ENCODE data around the gene CAMTA1. TPM values are rescaled to one million over a fixed set of nuclear protein-coding genes. Genes with fewer than 3 reads are reported as not detected.

The CAMTA1 gene
- total and polyA plus RNA-seq, 4 donors: 48.1 to 140 (median 52.3) TPM

DNA sequence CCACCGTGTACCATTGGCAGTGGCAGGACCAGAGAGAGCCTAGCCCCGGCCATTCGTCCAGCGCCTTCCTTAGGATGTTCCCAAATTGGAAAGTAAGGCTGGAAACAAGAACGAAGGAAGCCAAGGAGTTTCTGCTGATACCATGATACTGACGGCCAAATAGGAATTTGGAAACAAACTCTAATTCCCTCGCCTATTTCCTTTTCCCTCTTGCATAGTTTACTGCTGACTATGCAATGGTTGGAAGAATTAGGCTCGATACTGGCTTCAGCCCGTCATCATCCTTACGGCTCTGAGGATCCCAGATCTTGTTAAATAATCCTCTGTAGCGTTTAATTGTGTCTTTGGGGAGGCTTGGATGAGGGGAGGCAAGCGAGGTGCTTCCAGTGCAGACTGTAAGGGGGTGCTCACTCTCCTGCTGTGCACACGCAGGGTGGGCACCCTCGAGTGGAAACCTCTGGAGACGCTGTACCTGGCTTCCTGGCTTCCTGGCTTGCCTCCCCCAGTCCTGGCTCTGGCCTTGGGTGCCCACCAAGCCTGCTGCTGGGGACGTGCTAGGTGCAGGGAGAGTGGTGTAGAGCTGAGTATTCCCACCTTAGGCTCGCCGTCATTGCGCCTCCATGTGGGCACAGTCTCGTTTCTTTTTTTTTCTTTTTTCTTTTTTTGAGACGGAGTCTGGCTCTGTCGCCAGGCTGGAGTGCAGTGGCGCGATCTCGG, 27.4 kb upstream of the CAMTA1 start:
- Histone ChIP-seq H3K9ac (ENCODE audit: insufficient read depth in 1 of 2, low read length in 2 of 2) (no peak overlapping the region), H3K27ac (ENCODE audit: low read depth in 1 of 2, low read length in 1 of 2) (no peak overlapping the region), H3K4me3 (no peak overlapping the region), H3K9me3 (ENCODE audit: control insufficient read depth in 4 of 4, insufficient read depth in 3 of 4, low read length in 3 of 4) (no peaks in the 10 kb centered on the region), H3K4me1 (ENCODE audit: control insufficient read depth in 5 of 5, insufficient read depth in 5 of 5, low read length in 5 of 5) (peaks cover 0 to 2% (median 0%) of the 10 kb centered on the region in 5 donors), H3K36me3 (ENCODE audit: control insufficient read depth in 4 of 4, insufficient read depth in 4 of 4, low read length in 4 of 4) (no peaks in the 10 kb centered on the region), H3K27me3 (ENCODE audit: control insufficient read depth in 3 of 3, insufficient read depth in 3 of 3, low read length in 2 of 3) (peaks cover 0 to 7% (median 6%) of the 10 kb centered on the region in 3 donors)
- DNase-seq: no peak
- TF ChIP-seq, protein P1, sequence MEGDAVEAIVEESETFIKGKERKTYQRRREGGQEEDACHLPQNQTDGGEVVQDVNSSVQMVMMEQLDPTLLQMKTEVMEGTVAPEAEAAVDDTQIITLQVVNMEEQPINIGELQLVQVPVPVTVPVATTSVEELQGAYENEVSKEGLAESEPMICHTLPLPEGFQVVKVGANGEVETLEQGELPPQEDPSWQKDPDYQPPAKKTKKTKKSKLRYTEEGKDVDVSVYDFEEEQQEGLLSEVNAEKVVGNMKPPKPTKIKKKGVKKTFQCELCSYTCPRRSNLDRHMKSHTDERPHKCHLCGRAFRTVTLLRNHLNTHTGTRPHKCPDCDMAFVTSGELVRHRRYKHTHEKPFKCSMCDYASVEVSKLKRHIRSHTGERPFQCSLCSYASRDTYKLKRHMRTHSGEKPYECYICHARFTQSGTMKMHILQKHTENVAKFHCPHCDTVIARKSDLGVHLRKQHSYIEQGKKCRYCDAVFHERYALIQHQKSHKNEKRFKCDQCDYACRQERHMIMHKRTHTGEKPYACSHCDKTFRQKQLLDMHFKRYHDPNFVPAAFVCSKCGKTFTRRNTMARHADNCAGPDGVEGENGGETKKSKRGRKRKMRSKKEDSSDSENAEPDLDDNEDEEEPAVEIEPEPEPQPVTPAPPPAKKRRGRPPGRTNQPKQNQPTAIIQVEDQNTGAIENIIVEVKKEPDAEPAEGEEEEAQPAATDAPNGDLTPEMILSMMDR (IDR thresholded peaks at IDR 0.05; ENCODE audit: control extremely low read depth, extremely low read depth): no peak
- ATAC-seq (ENCODE audit: insufficient read depth, low FRiP score): no peak
- 72 to 85% methylated on average over 25 of the region's 25 CpGs for WGBS, 2 donors

DNA sequence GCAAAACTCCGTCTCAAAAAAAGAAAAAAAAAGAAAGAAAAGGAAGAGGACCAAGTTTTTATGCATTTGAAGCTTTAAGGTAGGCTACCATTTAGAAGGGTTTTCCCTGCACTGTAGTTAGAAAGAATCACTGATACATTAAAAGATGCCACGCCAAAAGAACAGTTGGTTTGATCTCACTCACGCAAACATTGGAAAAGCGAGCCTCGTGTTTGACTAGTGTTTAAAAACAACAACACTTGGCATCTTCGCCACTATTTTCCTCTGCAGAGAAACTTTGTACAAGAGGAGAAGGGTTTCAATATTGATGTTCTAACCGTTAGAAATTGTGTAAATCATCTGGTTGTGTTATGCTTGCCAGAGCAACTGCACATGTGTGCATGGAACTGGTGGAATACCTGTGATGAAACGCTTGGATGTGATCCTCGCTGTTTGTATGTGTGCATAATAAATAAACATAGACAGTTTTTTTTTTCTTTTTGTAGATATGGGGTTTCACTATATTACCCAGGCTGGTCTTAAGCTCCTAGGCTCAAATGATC, 24.0 kb upstream of the CAMTA1 start:
- Histone ChIP-seq H3K9me3 (ENCODE audit: control insufficient read depth in 4 of 4, insufficient read depth in 3 of 4, low read length in 3 of 4) (no peaks in the 10 kb centered on the region), H3K27me3 (ENCODE audit: control insufficient read depth in 3 of 3, insufficient read depth in 3 of 3, low read length in 2 of 3) (peaks cover 0 to 10% (median 0%) of the 10 kb centered on the region in 3 donors), H3K27ac (ENCODE audit: low read depth in 1 of 2, low read length in 1 of 2) (no peak overlapping the region), H3K9ac (ENCODE audit: insufficient read depth in 1 of 2, low read length in 2 of 2) (no peak overlapping the region), H3K36me3 (ENCODE audit: control insufficient read depth in 4 of 4, insufficient read depth in 4 of 4, low read length in 4 of 4) (no peaks in the 10 kb centered on the region), H3K4me3 (no peak overlapping the region), H3K4me1 (ENCODE audit: control insufficient read depth in 5 of 5, insufficient read depth in 5 of 5, low read length in 5 of 5) (peaks cover 0 to 2% (median 0%) of the 10 kb centered on the region in 5 donors)
- DNase-seq (no peak), ATAC-seq (ENCODE audit: insufficient read depth, low FRiP score) (no peak)
- TF ChIP-seq, protein P1 (IDR thresholded peaks at IDR 0.05; ENCODE audit: control extremely low read depth, extremely low read depth): no peak
- 84 to 85% methylated on average over 9 of the region's 9 CpGs for WGBS, 2 donors

DNA sequence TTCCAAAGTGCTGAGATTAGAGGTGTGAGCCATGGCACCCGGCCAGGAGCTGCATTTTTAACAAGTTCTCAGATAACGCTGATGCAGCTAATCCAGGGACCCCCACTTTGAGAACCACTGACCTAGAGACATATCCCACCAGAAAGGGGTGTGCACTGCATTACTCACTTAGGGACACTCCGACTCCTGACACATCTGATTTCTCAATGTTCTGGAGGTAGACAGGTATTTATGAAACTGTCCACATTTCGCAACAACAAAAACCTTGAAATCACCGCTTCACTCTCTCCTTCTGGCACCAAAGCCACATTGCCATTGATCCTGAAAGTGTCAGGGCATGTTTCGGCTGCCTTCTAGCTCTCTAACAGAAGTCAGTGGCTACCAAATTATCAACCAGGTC, 23.2 kb upstream of the CAMTA1 start:
- no peak overlapping the region for H3K4me3 ChIP-seq
- H3K9me3 ChIP-seq (ENCODE audit: control insufficient read depth in 4 of 4, insufficient read depth in 3 of 4, low read length in 3 of 4): no peaks in the 10 kb centered on the region
- no peak overlapping the region for H3K27ac ChIP-seq (ENCODE audit: low read depth in 1 of 2, low read length in 1 of 2)
- ATAC-seq (ENCODE audit: insufficient read depth, low FRiP score) (no peak), DNase-seq (no peak)
- TF ChIP-seq, protein P1 (IDR thresholded peaks at IDR 0.05; ENCODE audit: control extremely low read depth, extremely low read depth): no peak
- H3K36me3 ChIP-seq (ENCODE audit: control insufficient read depth in 4 of 4, insufficient read depth in 4 of 4, low read length in 4 of 4): no peaks in the 10 kb centered on the region
- peaks cover 0 to 5% (median 0%) of the 10 kb centered on the region in 3 donors for H3K27me3 ChIP-seq (ENCODE audit: control insufficient read depth in 3 of 3, insufficient read depth in 3 of 3, low read length in 2 of 3)
- H3K4me1 ChIP-seq (ENCODE audit: control insufficient read depth in 5 of 5, insufficient read depth in 5 of 5, low read length in 5 of 5): peaks cover 0 to 2% (median 0%) of the 10 kb centered on the region in 5 donors
- H3K9ac ChIP-seq (ENCODE audit: insufficient read depth in 1 of 2, low read length in 2 of 2): no peak overlapping the region
- 67 to 80% methylated on average over 6 of the region's 6 CpGs for WGBS, 2 donors

Data from lung (tissue), 12 donors.